GM12878 (cell line): ENCODE measurements around the gene CBLB. TPM values are rescaled to one million over a fixed set of nuclear protein-coding genes. Genes with fewer than 3 reads are reported as not detected.

Experiments used
- ASH2L ChIP-seq: fragments of 300-600, 200-600 bp; sonication (generic); IDR thresholded peaks from 2 replicates; pipeline ENCODE4 v1.6.1; 2017; ENCODE audit warnings: low read depth, mild to moderate bottlenecking, borderline replicate concordance
- BACH1 ChIP-seq: fragments of 450-650 bp; IDR thresholded peaks from 2 replicates; pipeline ENCODE4 v1.6.1; 2017; ENCODE audit warnings: mild to moderate bottlenecking, borderline replicate concordance
- BMI1 ChIP-seq: fragments of 450-650 bp; IDR thresholded peaks from 2 replicates; pipeline ENCODE4 v1.6.1; 2016; ENCODE audit warnings: mild to moderate bottlenecking, moderate library complexity, borderline replicate concordance
- BRCA1 ChIP-seq: IDR thresholded peaks from 2 replicates; pipeline ENCODE4 v1.6.1; 2011; ENCODE audit warnings: low read depth, low read length, improper control_type of control experiment
- CHD2 ChIP-seq: IDR thresholded peaks from 2 replicates; pipeline ENCODE4 v1.6.1; 2011; ENCODE audit warnings: low read depth, low read length, improper control_type of control experiment, borderline replicate concordance
- EP300 ChIP-seq, 2 experiments: fragments of 150-350 bp in 1 of 2; IDR thresholded peaks; 2 replicates each; pipeline ENCODE4 v1.6.1; 2011 to 2012; ENCODE audit warnings: low read depth in 2 of 2, low read length in 2 of 2, borderline replicate concordance in 1 of 2, improper control_type of control experiment in 1 of 2, inconsistent platforms in 1 of 2; ENCODE audit not compliant: control insufficient read depth in 1 of 2
- FOXM1 ChIP-seq: IDR thresholded peaks from 2 replicates; pipeline ENCODE4 v1.6.1; 2012; ENCODE audit warnings: low read depth, mild to moderate bottlenecking, inconsistent platforms, low read length, moderate library complexity
- HDAC6 ChIP-seq: fragments of 200-600 bp; sonication (generic); IDR thresholded peaks from one replicate; pipeline ENCODE4 v1.8.0; 2017; ENCODE audit warnings: antibody characterized with exemption; ENCODE audit not compliant: unreplicated experiment
- KDM1A ChIP-seq: fragments of 200-600 bp; sonication (generic); IDR thresholded peaks from 2 replicates; pipeline ENCODE4 v1.6.1; 2016; ENCODE audit warnings: borderline replicate concordance
- MEF2B ChIP-seq: fragments of 450-650 bp; IDR thresholded peaks from 2 replicates; pipeline ENCODE4 v1.6.1; 2018; ENCODE audit warnings: mild to moderate bottlenecking, moderate library complexity; ENCODE audit not compliant: partially characterized antibody, poor library complexity, severe bottlenecking
- MTA2 ChIP-seq: fragments of 450-650 bp; IDR thresholded peaks from 2 replicates; pipeline ENCODE4 v1.6.1; 2016; ENCODE audit warnings: low read depth, mild to moderate bottlenecking, moderate library complexity
- MTA3 ChIP-seq: IDR thresholded peaks from 2 replicates; pipeline ENCODE4 v1.6.1; 2012; ENCODE audit warnings: low read length, inconsistent platforms, borderline replicate concordance
- NFIC ChIP-seq: IDR thresholded peaks from 2 replicates; pipeline ENCODE4 v1.6.1; 2012; ENCODE audit warnings: low read depth, mild to moderate bottlenecking, inconsistent platforms, low read length, moderate library complexity
- NR2C1 ChIP-seq: fragments of 450-650 bp; IDR thresholded peaks from 2 replicates; pipeline ENCODE4 v1.6.1; 2017; ENCODE audit warnings: antibody characterized with exemption, mild to moderate bottlenecking, moderate library complexity
- PAX8 ChIP-seq: fragments of 450-650 bp; IDR thresholded peaks from 2 replicates; pipeline ENCODE4 v1.6.1; 2017; ENCODE audit warnings: mild to moderate bottlenecking, moderate library complexity
- PML ChIP-seq: IDR thresholded peaks from 2 replicates; pipeline ENCODE4 v1.6.1; 2012; ENCODE audit warnings: low read length, inconsistent platforms
- RUNX3 ChIP-seq: IDR thresholded peaks from 2 replicates; pipeline ENCODE4 v1.6.1; 2012; ENCODE audit warnings: low read length, inconsistent platforms
- SIN3A ChIP-seq: IDR thresholded peaks from 2 replicates; pipeline ENCODE4 v1.6.1; 2012; ENCODE audit warnings: low read depth, low read length, improper control_type of control experiment
- STAT1 ChIP-seq: fragments of 450-650 bp; conservative IDR thresholded peaks from 2 replicates; pipeline ENCODE4 v1.6.1; 2014; ENCODE audit warnings: antibody characterized with exemption, mild to moderate bottlenecking
- TARDBP ChIP-seq: IDR thresholded peaks from 2 replicates; pipeline ENCODE4 v1.6.1; 2016; ENCODE audit warnings: borderline replicate concordance
- TBL1XR1 ChIP-seq: IDR thresholded peaks from 2 replicates; pipeline ENCODE4 v1.6.1; 2012; ENCODE audit warnings: low read depth, low read length, improper control_type of control experiment
- TCF12 ChIP-seq: IDR thresholded peaks from 2 replicates; pipeline ENCODE4 v1.6.1; 2011; ENCODE audit warnings: low read depth, mild to moderate bottlenecking, low read length
- TCF7 ChIP-seq: IDR thresholded peaks from 2 replicates; pipeline ENCODE4 v1.6.1; 2014; ENCODE audit warnings: antibody characterized with exemption, borderline replicate concordance
- polyA plus RNA-seq, 11 experiments: library from polyadenylated mRNA; depleted of rRNA in 4 of 11; unstranded in 6 of 11; stranded (reverse) in 5 of 11; fragments of >200 nt; fragmentation: Nextera tagmentation in 4 of 11; fragmentation: Illumina TruSeq in 1 of 11; extraction: Ambion mirVana in 4 of 11; extraction: Trizol in 1 of 11; gene quantifications; 1 replicate in 1 of 11; 2 replicates in 10 of 11; pipeline versions ENCODE4 v1.2.1 to v1.2.3, GENCODE V29; 2011 to 2016; ENCODE audit warnings: inconsistent platforms in 2 of 11, missing spikeins in 2 of 11, low read depth in 1 of 11
- total RNA-seq, 4 experiments: library from RNA; depleted of rRNA in 3 of 4; stranded (reverse); fragments of >200 nt in 3 of 4; fragmentation: Illumina TruSeq in 1 of 4; extraction: Trizol in 1 of 4; gene quantifications; 2 replicates each; pipeline versions ENCODE4 v1.2.1 to v1.2.3, GENCODE V29; 2013 to 2021
- TF ChIP-seq, protein P1 (sequence below), 3 experiments: IDR thresholded peaks in 2 of 3; conservative IDR thresholded peaks in 1 of 3; 2 replicates each; pipeline ENCODE4 v1.5.1; 2011; ENCODE audit warnings: low read depth in 3 of 3, low read length in 3 of 3, mild to moderate bottlenecking in 3 of 3, control low read depth in 2 of 3, moderate library complexity in 2 of 3, inconsistent platforms in 1 of 3, mixed read lengths in 1 of 3; ENCODE audit not compliant: control insufficient read depth in 2 of 3, insufficient read depth in 1 of 3; ENCODE audit errors: extremely low read depth in 1 of 3
- TF ChIP-seq, protein P2 (sequence below): IDR thresholded peaks from 2 replicates; pipeline ENCODE4 v1.6.1; 2011; ENCODE audit warnings: low read depth, low read length, improper control_type of control experiment, borderline replicate concordance
- TF ChIP-seq, protein P3 (sequence below): IDR thresholded peaks from 2 replicates; pipeline ENCODE4 v1.6.1; 2011; ENCODE audit warnings: borderline replicate concordance, low read depth, mild to moderate bottlenecking, moderate library complexity, low read length; ENCODE audit not compliant: insufficient read depth, poor library complexity, severe bottlenecking
- TF ChIP-seq, protein P4 (sequence below): IDR thresholded peaks from 2 replicates; pipeline ENCODE4 v1.6.1; 2012; ENCODE audit warnings: low read length, inconsistent platforms

The CBLB gene
- total and polyA plus RNA-seq, 10 of the 15 experiments (the other 5 are each of a cell fraction or from before 2014, with no cell fraction given), result 17.2 to 107 (median 41.9) TPM

DNA sequence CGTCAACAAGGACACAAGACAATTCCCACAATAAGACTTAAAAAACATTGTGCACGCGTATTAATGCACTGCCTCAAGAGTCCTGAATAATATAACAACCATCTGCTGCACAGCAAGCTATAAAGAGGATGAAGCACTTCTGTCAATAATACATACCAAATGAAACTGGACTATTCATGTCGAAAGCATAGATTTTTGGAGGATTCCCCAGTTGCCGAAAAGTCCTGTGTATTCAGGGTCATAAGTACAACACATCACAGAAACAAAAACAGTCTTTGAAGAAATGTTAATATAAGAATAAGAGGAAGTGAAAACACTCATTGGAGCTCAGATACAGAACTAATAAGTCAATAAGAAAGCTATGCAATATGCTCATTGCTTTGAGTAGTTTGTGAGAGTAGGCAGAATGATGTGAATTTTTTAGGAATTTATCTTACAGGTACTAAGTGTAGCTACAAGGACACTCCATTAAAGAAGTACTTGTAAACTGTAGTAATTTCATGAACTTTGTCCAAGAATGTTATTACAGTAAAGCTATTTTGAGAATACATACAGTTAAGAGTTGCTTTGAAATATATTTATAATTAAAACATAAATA, 31.6 kb downstream of the CBLB start (continued):
- TF ChIP-seq, protein P1, sequence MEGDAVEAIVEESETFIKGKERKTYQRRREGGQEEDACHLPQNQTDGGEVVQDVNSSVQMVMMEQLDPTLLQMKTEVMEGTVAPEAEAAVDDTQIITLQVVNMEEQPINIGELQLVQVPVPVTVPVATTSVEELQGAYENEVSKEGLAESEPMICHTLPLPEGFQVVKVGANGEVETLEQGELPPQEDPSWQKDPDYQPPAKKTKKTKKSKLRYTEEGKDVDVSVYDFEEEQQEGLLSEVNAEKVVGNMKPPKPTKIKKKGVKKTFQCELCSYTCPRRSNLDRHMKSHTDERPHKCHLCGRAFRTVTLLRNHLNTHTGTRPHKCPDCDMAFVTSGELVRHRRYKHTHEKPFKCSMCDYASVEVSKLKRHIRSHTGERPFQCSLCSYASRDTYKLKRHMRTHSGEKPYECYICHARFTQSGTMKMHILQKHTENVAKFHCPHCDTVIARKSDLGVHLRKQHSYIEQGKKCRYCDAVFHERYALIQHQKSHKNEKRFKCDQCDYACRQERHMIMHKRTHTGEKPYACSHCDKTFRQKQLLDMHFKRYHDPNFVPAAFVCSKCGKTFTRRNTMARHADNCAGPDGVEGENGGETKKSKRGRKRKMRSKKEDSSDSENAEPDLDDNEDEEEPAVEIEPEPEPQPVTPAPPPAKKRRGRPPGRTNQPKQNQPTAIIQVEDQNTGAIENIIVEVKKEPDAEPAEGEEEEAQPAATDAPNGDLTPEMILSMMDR (IDR thresholded peaks at IDR 0.05 in 2 of 3, conservative IDR thresholded peaks at IDR 0.05 in 1 of 3; ENCODE audit: control insufficient read depth in 2 of 3, extremely low read depth in 1 of 3, insufficient read depth in 1 of 3, low read depth in 3 of 3, low read length in 3 of 3), result no peak
- TF ChIP-seq BMI1 (peak; percentile 64), BACH1 (peak; percentile 79; the same call in 1 of the 2 replicates), MTA2 (peak; percentile 92), CHD2 (no peak), MEF2B (peak; percentile 76), TCF12 (0 out of 2 replicates have a peak, but pooled peaks have one; percentile 10), HDAC6 (no peak), EP300 (IDR thresholded peaks at IDR 0.05; ENCODE audit: borderline replicate concordance in 1 of 2, control insufficient read depth in 1 of 2, low read depth in 2 of 2, low read length in 2 of 2) (peak; percentile 94 to 95; a peak in 3 of 4 replicates), TBL1XR1 (peak; percentile 97), KDM1A (no peak), ASH2L (no peak), TCF7 (peak; percentile 76; the same call in 1 of the 2 replicates), STAT1 (no peak), BRCA1 (no peak), SIN3A (no peak), NFIC (peak; percentile 90; the same call in 1 of the 2 replicates), RUNX3 (peak; percentile 82), NR2C1 (no peak), FOXM1 (peak; percentile 93), PML (peak; percentile 55; the same call in 1 of the 2 replicates), PAX8 (no peak), MTA3 (peak; percentile 86), TARDBP (no peak)
- TF ChIP-seq, protein P2, sequence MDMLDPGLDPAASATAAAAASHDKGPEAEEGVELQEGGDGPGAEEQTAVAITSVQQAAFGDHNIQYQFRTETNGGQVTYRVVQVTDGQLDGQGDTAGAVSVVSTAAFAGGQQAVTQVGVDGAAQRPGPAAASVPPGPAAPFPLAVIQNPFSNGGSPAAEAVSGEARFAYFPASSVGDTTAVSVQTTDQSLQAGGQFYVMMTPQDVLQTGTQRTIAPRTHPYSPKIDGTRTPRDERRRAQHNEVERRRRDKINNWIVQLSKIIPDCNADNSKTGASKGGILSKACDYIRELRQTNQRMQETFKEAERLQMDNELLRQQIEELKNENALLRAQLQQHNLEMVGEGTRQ, result no peak; the same call in 1 of the 2 replicates
- TF ChIP-seq, protein P3, sequence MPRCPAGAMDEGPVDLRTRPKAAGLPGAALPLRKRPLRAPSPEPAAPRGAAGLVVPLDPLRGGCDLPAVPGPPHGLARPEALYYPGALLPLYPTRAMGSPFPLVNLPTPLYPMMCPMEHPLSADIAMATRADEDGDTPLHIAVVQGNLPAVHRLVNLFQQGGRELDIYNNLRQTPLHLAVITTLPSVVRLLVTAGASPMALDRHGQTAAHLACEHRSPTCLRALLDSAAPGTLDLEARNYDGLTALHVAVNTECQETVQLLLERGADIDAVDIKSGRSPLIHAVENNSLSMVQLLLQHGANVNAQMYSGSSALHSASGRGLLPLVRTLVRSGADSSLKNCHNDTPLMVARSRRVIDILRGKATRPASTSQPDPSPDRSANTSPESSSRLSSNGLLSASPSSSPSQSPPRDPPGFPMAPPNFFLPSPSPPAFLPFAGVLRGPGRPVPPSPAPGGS, result peak; percentile 93
- TF ChIP-seq, protein P4, sequence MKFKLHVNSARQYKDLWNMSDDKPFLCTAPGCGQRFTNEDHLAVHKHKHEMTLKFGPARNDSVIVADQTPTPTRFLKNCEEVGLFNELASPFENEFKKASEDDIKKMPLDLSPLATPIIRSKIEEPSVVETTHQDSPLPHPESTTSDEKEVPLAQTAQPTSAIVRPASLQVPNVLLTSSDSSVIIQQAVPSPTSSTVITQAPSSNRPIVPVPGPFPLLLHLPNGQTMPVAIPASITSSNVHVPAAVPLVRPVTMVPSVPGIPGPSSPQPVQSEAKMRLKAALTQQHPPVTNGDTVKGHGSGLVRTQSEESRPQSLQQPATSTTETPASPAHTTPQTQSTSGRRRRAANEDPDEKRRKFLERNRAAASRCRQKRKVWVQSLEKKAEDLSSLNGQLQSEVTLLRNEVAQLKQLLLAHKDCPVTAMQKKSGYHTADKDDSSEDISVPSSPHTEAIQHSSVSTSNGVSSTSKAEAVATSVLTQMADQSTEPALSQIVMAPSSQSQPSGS, result peak; percentile 94
